HL-60 (cell line): ENCODE measurements around the gene LRRC61.

Source experiments
- DNase-seq, 2 experiments: peaks; one replicate each; pipeline ENCODE4 v3.0.0-alpha.2; 2010 to 2020; ENCODE audit warnings: low read depth in 1 of 2, low spot score in 1 of 2
- H3K27ac ChIP-seq: fragments of 250-450 bp; sonication (Bioruptor Pico); replicated peaks from 2 replicates; pipeline ENCODE4 v1.5.1; 2020; ENCODE audit warnings: mild to moderate bottlenecking, moderate library complexity
- H3K27me3 ChIP-seq: fragments of 250-450 bp; sonication (Bioruptor Pico); 2 replicates; pipeline ENCODE4 v1.5.1; 2021; ENCODE audit warnings: mild to moderate bottlenecking, moderate library complexity; ENCODE audit not compliant: insufficient read depth, poor library complexity, severe bottlenecking
- H3K4me3 ChIP-seq: replicated peaks from 2 replicates; pipeline ENCODE4 v1.5.1; 2011; ENCODE audit warnings: mild to moderate bottlenecking, control low read depth, low read length; ENCODE audit not compliant: insufficient read depth
- GABPA ChIP-seq: IDR thresholded peaks from 2 replicates; pipeline ENCODE4 v1.6.1; 2012; ENCODE audit warnings: low read depth
- POLR2AphosphoS5 ChIP-seq: IDR thresholded peaks from 2 replicates; pipeline ENCODE4 v1.6.1; 2012; ENCODE audit warnings: low read depth
- SPI1 ChIP-seq: IDR thresholded peaks from 2 replicates; pipeline ENCODE4 v1.6.1; 2012; ENCODE audit warnings: low read depth, mild to moderate bottlenecking, borderline replicate concordance
- TF ChIP-seq, protein P1 (sequence below): IDR thresholded peaks from 2 replicates; pipeline ENCODE4 v1.6.1; 2012; ENCODE audit warnings: low read depth; ENCODE audit not compliant: insufficient replicate concordance
- TF ChIP-seq, protein P2 (sequence below): IDR thresholded peaks from one replicate; pipeline ENCODE4 v1.5.1; 2011; ENCODE audit warnings: low read length, control low read depth, inconsistent platforms; ENCODE audit not compliant: insufficient read depth

LRRC61 gene

GRCh38 chr7:150358433-150358832, 35.3 kb downstream of the LRRC61 start:
- Histone ChIP-seq H3K4me3 (no peak overlapping the region), H3K27ac (no peak overlapping the region), H3K27me3 (no peaks in the 10 kb centered on the region)
- DNase-seq, result no peak
- TF ChIP-seq, protein P1, sequence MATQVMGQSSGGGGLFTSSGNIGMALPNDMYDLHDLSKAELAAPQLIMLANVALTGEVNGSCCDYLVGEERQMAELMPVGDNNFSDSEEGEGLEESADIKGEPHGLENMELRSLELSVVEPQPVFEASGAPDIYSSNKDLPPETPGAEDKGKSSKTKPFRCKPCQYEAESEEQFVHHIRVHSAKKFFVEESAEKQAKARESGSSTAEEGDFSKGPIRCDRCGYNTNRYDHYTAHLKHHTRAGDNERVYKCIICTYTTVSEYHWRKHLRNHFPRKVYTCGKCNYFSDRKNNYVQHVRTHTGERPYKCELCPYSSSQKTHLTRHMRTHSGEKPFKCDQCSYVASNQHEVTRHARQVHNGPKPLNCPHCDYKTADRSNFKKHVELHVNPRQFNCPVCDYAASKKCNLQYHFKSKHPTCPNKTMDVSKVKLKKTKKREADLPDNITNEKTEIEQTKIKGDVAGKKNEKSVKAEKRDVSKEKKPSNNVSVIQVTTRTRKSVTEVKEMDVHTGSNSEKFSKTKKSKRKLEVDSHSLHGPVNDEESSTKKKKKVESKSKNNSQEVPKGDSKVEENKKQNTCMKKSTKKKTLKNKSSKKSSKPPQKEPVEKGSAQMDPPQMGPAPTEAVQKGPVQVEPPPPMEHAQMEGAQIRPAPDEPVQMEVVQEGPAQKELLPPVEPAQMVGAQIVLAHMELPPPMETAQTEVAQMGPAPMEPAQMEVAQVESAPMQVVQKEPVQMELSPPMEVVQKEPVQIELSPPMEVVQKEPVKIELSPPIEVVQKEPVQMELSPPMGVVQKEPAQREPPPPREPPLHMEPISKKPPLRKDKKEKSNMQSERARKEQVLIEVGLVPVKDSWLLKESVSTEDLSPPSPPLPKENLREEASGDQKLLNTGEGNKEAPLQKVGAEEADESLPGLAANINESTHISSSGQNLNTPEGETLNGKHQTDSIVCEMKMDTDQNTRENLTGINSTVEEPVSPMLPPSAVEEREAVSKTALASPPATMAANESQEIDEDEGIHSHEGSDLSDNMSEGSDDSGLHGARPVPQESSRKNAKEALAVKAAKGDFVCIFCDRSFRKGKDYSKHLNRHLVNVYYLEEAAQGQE, result no peak
- TF ChIP-seq POLR2AphosphoS5, result no peak

DNA sequence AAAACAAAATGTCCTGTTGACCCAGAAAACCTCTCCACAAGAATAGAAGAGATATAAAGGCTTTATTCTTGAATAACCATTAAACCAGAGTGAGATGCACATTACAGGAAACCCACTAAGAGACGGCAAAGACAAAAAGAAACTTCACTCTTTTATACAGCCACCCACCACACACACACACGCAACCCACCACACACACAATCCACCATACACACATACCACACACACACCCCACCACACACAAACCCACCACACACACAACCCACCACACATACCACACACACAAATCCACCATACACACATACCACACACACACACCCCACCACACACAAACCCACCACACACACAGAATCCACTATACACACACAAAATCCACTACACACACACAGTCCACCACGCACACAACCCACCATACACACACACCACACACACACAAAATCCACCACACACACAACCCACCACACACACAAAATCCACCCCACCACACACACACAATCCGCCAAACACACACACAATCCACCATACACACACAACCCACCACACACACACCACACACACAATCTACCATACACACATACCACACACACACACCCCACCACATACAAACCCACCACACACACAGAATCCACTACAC, 36.0 kb downstream of the LRRC61 start:
- Histone ChIP-seq H3K27me3 (no peaks in the 10 kb centered on the region), H3K27ac (no peak overlapping the region), H3K4me3 (no peak overlapping the region)
- DNase-seq, result no peak
- TF ChIP-seq POLR2AphosphoS5 (no peak), SPI1 (no peak), GABPA (no peak)
- TF ChIP-seq, protein P2, sequence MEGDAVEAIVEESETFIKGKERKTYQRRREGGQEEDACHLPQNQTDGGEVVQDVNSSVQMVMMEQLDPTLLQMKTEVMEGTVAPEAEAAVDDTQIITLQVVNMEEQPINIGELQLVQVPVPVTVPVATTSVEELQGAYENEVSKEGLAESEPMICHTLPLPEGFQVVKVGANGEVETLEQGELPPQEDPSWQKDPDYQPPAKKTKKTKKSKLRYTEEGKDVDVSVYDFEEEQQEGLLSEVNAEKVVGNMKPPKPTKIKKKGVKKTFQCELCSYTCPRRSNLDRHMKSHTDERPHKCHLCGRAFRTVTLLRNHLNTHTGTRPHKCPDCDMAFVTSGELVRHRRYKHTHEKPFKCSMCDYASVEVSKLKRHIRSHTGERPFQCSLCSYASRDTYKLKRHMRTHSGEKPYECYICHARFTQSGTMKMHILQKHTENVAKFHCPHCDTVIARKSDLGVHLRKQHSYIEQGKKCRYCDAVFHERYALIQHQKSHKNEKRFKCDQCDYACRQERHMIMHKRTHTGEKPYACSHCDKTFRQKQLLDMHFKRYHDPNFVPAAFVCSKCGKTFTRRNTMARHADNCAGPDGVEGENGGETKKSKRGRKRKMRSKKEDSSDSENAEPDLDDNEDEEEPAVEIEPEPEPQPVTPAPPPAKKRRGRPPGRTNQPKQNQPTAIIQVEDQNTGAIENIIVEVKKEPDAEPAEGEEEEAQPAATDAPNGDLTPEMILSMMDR, result no peak
- TF ChIP-seq, protein P1, result no peak

- Histone ChIP-seq H3K27me3 (no peaks in the 10 kb centered on the region), H3K4me3 (no peak overlapping the region), H3K27ac (no peak overlapping the region)
- DNase-seq, result no peak
- TF ChIP-seq, protein P1, result no peak
- TF ChIP-seq POLR2AphosphoS5 (no peak), SPI1 (no peak), GABPA (no peak)
- TF ChIP-seq, protein P2, result no peak
Measured at GRCh38 chr7:150359622-150360362, 36.6 kb downstream of the LRRC61 start.
